ENCODE measurements around the gene COX20.

The COX20 gene

GRCh38 chr1:244893836-244894235, 58.4 kb downstream of the COX20 start:
- Histone ChIP-seq H3K4me1 (ENCODE audit: control insufficient read depth, low read length) (no peaks in the 10 kb centered on the region), H3K4me3 (ENCODE audit: low read length) (no peak overlapping the region), H3K27ac (ENCODE audit: low read depth, low read length) (no peak overlapping the region), H3K27me3 (ENCODE audit: control insufficient read depth, low read length) (no peaks in the 10 kb centered on the region), H3K36me3 (ENCODE audit: control insufficient read depth, low read length) (no peaks in the 10 kb centered on the region), H3K79me2 (ENCODE audit: control insufficient read depth, low read length) (no peaks in the 10 kb centered on the region), H3K4me2 (ENCODE audit: low read length) (no peak overlapping the region), H3K9me3 (ENCODE audit: control insufficient read depth, insufficient read depth, low read length) (no peaks in the 10 kb centered on the region), H3K9me2 (replicated peaks; ENCODE audit: control insufficient read depth, low read length) (no peaks in the 10 kb centered on the region), H3F3A (ENCODE audit: control insufficient read depth, insufficient read depth) (no peaks in the 10 kb centered on the region), H4K20me1 (ENCODE audit: control insufficient read depth, insufficient read depth, low read depth, low read length) (no peaks in the 10 kb centered on the region)
- TF ChIP-seq EZH2phosphoT487 (IDR thresholded peaks at IDR 0.05; ENCODE audit: borderline replicate concordance, low read length) (no peak), CTCF (IDR thresholded peaks at IDR 0.05; ENCODE audit: low read depth, low read length, poor library complexity, severe bottlenecking) (no peak)
